GM20000 (cell line): ENCODE results near the gene SMOC2.

Source experiments
- DNase-seq: peaks from one replicate; pipeline ENCODE4 v3.0.0; 2012; ENCODE audit warnings: low spot score
- CTCF ChIP-seq: IDR thresholded peaks from 2 replicates; pipeline ENCODE4 v1.5.1; 2012; ENCODE audit warnings: mild to moderate bottlenecking, control low read depth; ENCODE audit errors: extremely low read depth, missing control alignments

Gene SMOC2

DNA sequence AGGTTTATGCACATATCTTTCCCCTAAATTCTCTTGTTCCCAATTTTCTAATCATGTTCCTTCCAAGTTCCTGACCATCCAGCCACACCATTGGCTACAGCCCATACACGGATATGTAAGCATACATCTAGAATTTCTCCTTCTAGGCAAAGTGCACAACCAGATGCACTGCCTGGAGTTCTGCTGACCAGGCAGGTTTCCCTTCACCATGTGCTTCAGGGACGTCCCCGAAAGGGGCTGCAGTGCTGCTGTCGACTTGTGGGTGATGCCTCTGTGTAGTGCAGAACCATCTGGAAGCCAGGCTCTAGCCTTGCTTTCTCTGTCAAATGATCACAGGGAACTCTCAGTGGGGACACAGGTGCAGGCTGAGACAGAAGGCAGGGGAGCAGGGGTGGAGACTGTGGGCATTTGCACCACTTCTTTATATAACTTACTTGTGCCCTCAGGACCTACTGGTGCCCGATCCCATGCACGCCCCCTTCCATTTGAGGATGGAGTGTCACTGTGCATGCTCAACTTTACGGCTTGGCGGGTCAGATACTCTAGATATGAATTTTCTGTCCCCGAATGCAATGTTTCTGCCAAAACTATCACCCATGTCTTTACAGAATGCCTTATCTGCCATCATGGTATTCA is 37.5 kb upstream of the SMOC2 start:
- TF ChIP-seq CTCF = no peak
- no peak for DNase-seq

GRCh38 chr6:168404560-168404959 is 36.4 kb upstream of the SMOC2 start:
- no peak for TF ChIP-seq CTCF

GRCh38 chr6:168407842-168408241 is 33.1 kb upstream of the SMOC2 start:
- DNase-seq = no peak
- TF ChIP-seq CTCF = no peak

More at GRCh38 chr6:168404560-168404959, 36.4 kb upstream of the SMOC2 start:
- no peak for DNase-seq

DNA sequence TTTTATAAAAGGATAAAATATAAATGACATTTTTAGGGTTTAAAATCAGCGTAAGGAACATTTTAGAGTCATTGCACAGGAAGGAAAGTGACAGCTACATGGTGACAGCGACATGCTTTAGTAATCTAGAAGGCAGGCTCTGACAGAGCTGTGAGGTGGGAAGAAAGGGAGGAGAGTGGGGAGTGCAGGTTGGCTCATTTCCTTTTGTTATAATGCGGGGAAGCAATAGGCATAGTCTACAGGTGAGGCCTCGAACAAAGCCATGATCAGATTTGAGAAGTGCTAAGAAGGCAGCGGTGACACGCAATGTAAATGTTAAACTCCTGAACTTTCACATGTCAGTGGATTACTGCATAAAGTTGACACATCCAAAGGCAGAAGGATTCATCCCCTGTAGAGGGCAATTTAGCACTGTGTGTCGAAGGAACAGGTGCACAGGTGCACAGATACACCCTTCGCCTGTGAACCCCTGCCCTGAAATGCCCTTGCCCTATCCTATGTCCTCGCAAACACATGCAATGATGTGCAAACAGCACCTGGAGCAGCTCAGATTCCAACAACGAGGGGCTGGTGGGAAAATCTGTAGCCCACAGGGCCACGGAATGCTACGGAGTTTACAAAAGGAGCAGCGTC is 32.4 kb upstream of the SMOC2 start:
- TF ChIP-seq CTCF = no peak
- DNase-seq = no peak

DNA sequence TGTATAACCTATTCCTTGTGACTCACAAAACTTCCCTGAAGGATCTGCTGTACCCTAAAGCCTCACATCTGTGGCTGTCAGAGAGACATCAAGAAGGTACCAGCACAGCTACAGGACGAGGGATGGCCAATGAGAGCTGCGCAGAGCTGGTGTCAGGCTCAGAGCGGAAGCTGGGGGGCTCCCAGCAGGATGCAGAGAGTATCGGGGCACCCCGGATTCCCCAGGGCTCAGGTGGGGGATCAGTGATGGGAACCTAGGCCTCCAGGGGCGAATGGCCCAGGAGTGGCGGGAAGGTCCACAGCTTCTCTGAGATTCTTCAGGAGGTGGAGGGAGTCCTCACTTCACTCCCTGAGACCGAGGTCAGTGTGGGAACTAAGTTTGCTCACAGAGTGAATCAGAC is 30.9 kb upstream of the SMOC2 start:
- DNase-seq = no peak
- TF ChIP-seq CTCF = no peak

- TF ChIP-seq CTCF = no peak
- DNase-seq = no peak
Observed at GRCh38 chr6:168410554-168411011, 30.4 kb upstream of the SMOC2 start.

GRCh38 chr6:168411130-168411529 is 29.9 kb upstream of the SMOC2 start:
- TF ChIP-seq CTCF = no peak
- DNase-seq = no peak
